Adrenal gland (tissue), 12 donors: ENCODE measurements around the gene AQP12B. TPM values are rescaled to one million over a fixed set of nuclear protein-coding genes. Genes with fewer than 3 reads are reported as not detected.

Experiments
- DNase-seq, 7 donors: peaks; one replicate each; pipeline ENCODE4 v3.0.0-alpha.2; 2019 to 2020
- H3K27ac ChIP-seq, 5 donors: fragments of 200-600 bp; sonication (generic) in 4 of 5; 1 replicate in 3 of 5; 2 replicates in 2 of 5; pipeline versions ENCODE4 v1.5.1 to v1.8.0; 2016 to 2020; ENCODE audit warnings: mild to moderate bottlenecking in 1 of 5
- H3K27me3 ChIP-seq: fragments of 200-600 bp; 2 replicates; pipeline ENCODE4 v1.8.0; 2021
- H3K36me3 ChIP-seq, 2 donors: fragments of 200-600 bp; replicated peaks in 1 of 2; 1 replicate in 1 of 2; 2 replicates in 1 of 2; pipeline versions ENCODE4 v1.5.1 to v1.8.0; 2018 to 2022
- H3K4me1 ChIP-seq, 2 donors: fragments of 200-600 bp; replicated peaks in 1 of 2; 1 replicate in 1 of 2; 2 replicates in 1 of 2; pipeline versions ENCODE4 v1.5.1 to v1.8.0; 2018 to 2021
- H3K4me3 ChIP-seq, 4 donors: fragments of 200-600 bp; sonication (generic) in 3 of 4; one replicate each; pipeline ENCODE4 v1.5.1; 2016 to 2018
- H3K9me3 ChIP-seq, 3 donors: fragments of 200-600 bp; sonication (generic) in 1 of 3; replicated peaks in 1 of 3; 1 replicate in 2 of 3; 2 replicates in 1 of 3; pipeline versions ENCODE4 v1.5.1 to v1.8.0; 2016 to 2021
- POLR2A ChIP-seq, 2 donors: fragments of 450-650 bp; IDR thresholded peaks; one replicate each; pipeline ENCODE4 v1.6.1; 2017; ENCODE audit warnings: antibody characterized with exemption in 2 of 2, mild to moderate bottlenecking in 2 of 2, moderate library complexity in 1 of 2
- WGBS, 4 donors: extraction: QIAGEN DNeasy Blood & Tissue Kit in 2 of 4; methylation state at CpG; one replicate each; pipeline versions ENCODE4 v1.1.5 to v1.1.7; 2013 to 2017; 5-methylcytosine and 5-hydroxymethylcytosine counted together
- intact Hi-C, 2 donors: fragments of 100-400 bp; cut with DNase I; formaldehyde crosslinking; loops; one replicate each; pipeline versions ENCODE4 v1.14.1 to v1.15.0; 2022 to 2023
- polyA plus RNA-seq, 3 donors: library from polyadenylated mRNA; stranded (reverse); fragments of 200-250 nt in 2 of 3; fragments of 350-450 nt in 1 of 3; fragmentation: Illumina TruSeq in 1 of 3; extraction: RNeasy Lipid Tissue Mini Kit (QIAGEN cat#74804) in 1 of 3; gene quantifications; one replicate each; pipeline ENCODE4 v1.2.3, GENCODE V29; 2013 to 2014
- total RNA-seq, 9 donors: library from RNA; depleted of rRNA in 4 of 9; stranded (reverse); fragments of >200 nt in 4 of 9; fragments of 120-200 nt in 1 of 9; fragmentation: NEBNext Ultra II Directional in 1 of 9; extraction: Animal tissue kit (Norgen Biotek cat#: 25700) in 1 of 9; gene quantifications; one replicate each; pipeline versions ENCODE4 v1.1.0 to v1.2.4, GENCODE V29; 2013 to 2023
- TF ChIP-seq, protein P1 (sequence below), 6 experiments: fragments of 450-650 bp in 4 of 6; fragments of 200-600 bp in 2 of 6; sonication (generic) in 1 of 6; IDR thresholded peaks; 1 replicate in 5 of 6; 2 replicates in 1 of 6; pipeline versions ENCODE4 v1.5.1 to v1.8.0; 2016 to 2021; ENCODE audit warnings: antibody characterized with exemption in 6 of 6, mild to moderate bottlenecking in 2 of 6, moderate library complexity in 1 of 6
- donor health status: healthy with polysubstance abuse.
- donor health status: Bipolar disorder and iron deficiency.
- donor health status: DM: yes; HTN: yes; CAD: no.
- donor health status: DM: no; HTN: no; CAD: no.
- donor health status: DM: no; HTN: no; CAD: no.
- donor health status: DM: yes; HTN: yes; CAD: no.

AQP12B gene
- total and polyA plus RNA-seq, 12 donors, result 0.07 to 0.48 TPM; not detected in 10

DNA sequence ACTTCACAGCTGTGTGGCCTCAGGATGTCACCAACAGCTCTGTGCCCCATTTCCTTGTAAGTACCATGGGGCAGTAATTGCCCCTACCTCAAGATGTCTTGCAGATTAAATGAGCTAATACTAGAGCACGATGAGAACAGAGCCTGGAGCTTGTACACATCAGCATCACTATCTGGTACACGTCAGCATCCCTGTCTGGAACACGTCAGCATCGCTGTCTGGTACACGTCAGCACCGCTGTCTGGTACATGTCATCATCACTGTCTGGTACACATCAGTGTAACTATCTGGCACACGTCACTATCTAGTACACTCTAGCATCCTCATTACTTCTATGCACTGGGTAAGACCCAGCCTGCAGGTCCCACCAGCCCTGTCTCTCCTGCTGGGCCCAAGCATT lies 46.1 kb upstream of the AQP12B start:
- intact Hi-C loops, result no loop called here
- 78 to 84% (median 80%) methylated on average over 7 of the region's 7 CpGs for WGBS, 4 donors
- Histone ChIP-seq H3K4me1 (no peaks in the 10 kb centered on the region), H3K36me3 (no peaks in the 10 kb centered on the region), H3K9me3 (no peaks in the 10 kb centered on the region), H3K4me3 (no peak overlapping the region), H3K27ac (no peak overlapping the region), H3K27me3 (no peaks in the 10 kb centered on the region)
- no peak for TF ChIP-seq POLR2A (IDR thresholded peaks at IDR 0.05)
- TF ChIP-seq, protein P1, sequence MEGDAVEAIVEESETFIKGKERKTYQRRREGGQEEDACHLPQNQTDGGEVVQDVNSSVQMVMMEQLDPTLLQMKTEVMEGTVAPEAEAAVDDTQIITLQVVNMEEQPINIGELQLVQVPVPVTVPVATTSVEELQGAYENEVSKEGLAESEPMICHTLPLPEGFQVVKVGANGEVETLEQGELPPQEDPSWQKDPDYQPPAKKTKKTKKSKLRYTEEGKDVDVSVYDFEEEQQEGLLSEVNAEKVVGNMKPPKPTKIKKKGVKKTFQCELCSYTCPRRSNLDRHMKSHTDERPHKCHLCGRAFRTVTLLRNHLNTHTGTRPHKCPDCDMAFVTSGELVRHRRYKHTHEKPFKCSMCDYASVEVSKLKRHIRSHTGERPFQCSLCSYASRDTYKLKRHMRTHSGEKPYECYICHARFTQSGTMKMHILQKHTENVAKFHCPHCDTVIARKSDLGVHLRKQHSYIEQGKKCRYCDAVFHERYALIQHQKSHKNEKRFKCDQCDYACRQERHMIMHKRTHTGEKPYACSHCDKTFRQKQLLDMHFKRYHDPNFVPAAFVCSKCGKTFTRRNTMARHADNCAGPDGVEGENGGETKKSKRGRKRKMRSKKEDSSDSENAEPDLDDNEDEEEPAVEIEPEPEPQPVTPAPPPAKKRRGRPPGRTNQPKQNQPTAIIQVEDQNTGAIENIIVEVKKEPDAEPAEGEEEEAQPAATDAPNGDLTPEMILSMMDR (IDR thresholded peaks at IDR 0.05), result no peak
- no peak for DNase-seq

DNA sequence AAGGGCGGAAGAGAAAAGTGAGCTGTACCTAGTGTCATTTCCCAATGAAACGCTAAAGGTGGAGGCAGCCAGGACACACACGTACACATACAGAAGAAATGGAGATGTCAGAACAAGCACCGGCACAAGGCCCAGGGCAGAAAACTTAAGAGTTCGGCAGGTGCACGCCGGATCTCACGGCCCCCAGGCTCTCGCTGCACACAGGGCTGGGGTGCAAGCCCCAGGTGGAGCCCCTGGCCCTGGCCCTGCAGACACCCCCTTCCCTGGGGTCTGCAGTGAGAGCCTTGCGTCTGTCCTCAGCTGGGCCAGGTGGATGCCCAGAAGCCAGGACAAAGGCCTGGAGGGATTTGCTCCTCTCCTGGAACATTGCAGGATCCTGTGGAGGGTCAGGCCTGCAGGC lies 45.7 kb upstream of the AQP12B start:
- H3K9me3 ChIP-seq, result no peaks in the 10 kb centered on the region
- no peaks in the 10 kb centered on the region for H3K27me3 ChIP-seq
- 81 to 89% (median 87%) methylated on average over 8 to 10 of the region's 10 CpGs for WGBS, 4 donors
- DNase-seq, result no peak
- no peak overlapping the region for H3K27ac ChIP-seq
- intact Hi-C loops, result no loop called here
- H3K36me3 ChIP-seq, result no peaks in the 10 kb centered on the region
- TF ChIP-seq, protein P1 (IDR thresholded peaks at IDR 0.05), result no peak
- no peak for TF ChIP-seq POLR2A (IDR thresholded peaks at IDR 0.05)
- H3K4me1 ChIP-seq, result no peaks in the 10 kb centered on the region
- H3K4me3 ChIP-seq, result no peak overlapping the region

DNA sequence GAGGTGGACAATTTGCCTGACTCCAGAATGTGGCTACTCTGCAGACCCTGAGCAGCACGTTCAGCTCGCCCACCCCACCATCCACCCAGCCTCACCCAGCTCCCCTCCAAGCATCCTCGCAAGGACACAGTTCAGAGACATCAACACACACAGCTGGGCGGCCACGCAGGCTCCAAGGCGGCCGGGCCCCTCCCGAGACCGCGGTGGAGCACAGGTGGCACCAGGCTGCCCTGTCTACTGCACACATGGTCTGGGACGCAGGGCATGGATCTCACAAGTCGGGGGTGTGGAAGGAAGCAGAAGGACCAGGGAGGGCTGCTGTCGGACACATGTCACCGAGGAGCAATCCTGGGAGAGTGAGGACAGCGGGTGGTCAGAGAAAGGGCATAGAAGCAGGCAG lies 45.2 kb upstream of the AQP12B start:
- H3K4me1 ChIP-seq, result no peaks in the 10 kb centered on the region
- H3K9me3 ChIP-seq, result no peaks in the 10 kb centered on the region
- intact Hi-C loops, result no loop called here
- no peak for DNase-seq
- H3K27ac ChIP-seq, result no peak overlapping the region
- 85 to 92% (median 90%) methylated on average over 10 to 15 of the region's 15 CpGs for WGBS, 4 donors
- H3K27me3 ChIP-seq, result no peaks in the 10 kb centered on the region
- no peaks in the 10 kb centered on the region for H3K36me3 ChIP-seq
- no peak overlapping the region for H3K4me3 ChIP-seq
- TF ChIP-seq POLR2A (IDR thresholded peaks at IDR 0.05), result no peak
- TF ChIP-seq, protein P1 (IDR thresholded peaks at IDR 0.05), result no peak

DNA sequence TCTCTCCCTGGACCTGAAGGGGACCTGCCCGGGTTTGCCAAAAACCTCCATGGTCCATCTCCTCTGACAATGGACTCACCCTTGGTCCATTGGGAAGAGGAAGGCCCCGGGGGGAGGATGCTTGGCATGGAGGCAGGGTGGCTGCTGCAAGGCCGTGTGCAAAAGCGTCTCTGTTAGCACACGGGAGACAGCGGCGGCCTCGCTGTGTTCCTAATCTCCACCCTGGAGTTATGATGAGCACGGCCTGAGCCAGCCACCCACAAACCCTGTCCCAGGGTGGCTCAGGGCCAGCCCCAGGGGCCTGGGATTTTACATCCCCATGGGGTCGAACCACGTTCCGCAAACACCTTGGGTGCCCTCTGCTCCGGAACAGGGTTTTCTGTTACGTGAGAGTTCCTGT lies 44.8 kb upstream of the AQP12B start:
- intact Hi-C loops, result no loop called here
- Histone ChIP-seq H3K27ac (no peak overlapping the region), H3K36me3 (no peaks in the 10 kb centered on the region), H3K9me3 (no peaks in the 10 kb centered on the region), H3K4me3 (no peak overlapping the region), H3K27me3 (no peaks in the 10 kb centered on the region), H3K4me1 (no peaks in the 10 kb centered on the region)
- TF ChIP-seq, protein P1 (IDR thresholded peaks at IDR 0.05), result no peak
- no peak for TF ChIP-seq POLR2A (IDR thresholded peaks at IDR 0.05)
- no peak for DNase-seq
- whole genome bisulfite sequencing, 4 donors, result 81 to 87% (median 83%) methylated on average over 8 to 14 of the region's 14 CpGs
